ENCODE results near the gene PSAPL1. TPM values are rescaled to one million over a fixed set of nuclear protein-coding genes. Genes with fewer than 3 reads are reported as not detected.

Gene PSAPL1
- total RNA-seq, 4 donors from 2014 or later = not detected

DNA sequence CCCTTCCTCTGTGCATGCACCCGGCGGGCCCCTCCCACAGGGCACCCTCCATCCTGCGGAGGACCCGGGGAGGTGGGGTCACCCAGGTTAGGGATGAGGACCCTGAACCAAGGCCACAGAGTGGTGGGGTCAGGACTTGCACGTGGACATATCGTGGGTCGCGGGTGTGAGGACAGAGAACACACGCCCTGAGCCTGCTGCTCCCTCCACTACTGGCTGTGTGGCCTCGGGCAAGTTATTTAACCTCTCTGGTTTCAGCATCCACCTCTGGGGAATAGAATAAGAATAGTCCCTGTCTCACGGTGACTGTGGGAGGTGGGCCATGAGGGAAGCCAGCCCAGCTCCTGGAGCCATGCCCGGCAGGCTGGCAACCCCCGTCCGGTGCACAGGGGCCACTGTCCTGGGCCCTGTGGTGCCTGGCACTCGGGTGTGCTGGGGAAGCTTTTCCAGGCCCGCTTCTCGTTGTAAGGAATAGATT, 5.1 kb downstream of the PSAPL1 start:
- Histone ChIP-seq H3K36me3 (no peaks in the 10 kb centered on the region), H3K4me3 (replicated peaks in 1 of 3) (no peak overlapping the region), H3K27ac (no peak overlapping the region), H3K9me3 (no peaks in the 10 kb centered on the region), H3K4me1 (no peaks in the 10 kb centered on the region), H3K27me3 (no peaks in the 10 kb centered on the region)
- no peak for TF ChIP-seq POLR2A (IDR thresholded peaks at IDR 0.05)
- no peak for TF ChIP-seq CTCF (IDR thresholded peaks at IDR 0.05)
- 79 to 80% methylated on average over 17 of the region's 17 CpGs for WGBS, 2 donors
- DNase-seq = no peak
- intact Hi-C loops (cut with DNase I) = no loop called here

DNA sequence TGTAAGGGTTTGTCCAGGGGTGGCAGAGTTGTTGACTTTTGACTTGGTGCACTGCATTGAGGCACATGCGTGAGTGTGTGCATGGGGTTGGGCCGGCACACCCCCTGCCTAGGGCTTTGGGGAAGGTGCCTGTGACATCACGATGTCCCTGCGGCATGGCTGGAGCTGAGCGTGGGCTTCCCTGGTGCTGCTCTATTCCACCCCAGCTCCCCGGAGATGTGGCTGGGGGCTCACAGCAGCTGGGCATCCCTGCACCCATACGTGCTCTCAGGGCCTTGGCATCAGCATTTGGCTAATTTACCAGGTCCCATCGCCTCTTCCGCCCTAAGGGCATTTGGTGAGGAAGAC, 5.7 kb downstream of the PSAPL1 start:
- no peak for DNase-seq
- Histone ChIP-seq H3K9me3 (no peaks in the 10 kb centered on the region), H3K4me3 (replicated peaks in 1 of 3) (no peak overlapping the region), H3K27ac (no peak overlapping the region), H3K4me1 (no peaks in the 10 kb centered on the region), H3K27me3 (no peaks in the 10 kb centered on the region), H3K36me3 (no peaks in the 10 kb centered on the region)
- TF ChIP-seq CTCF (IDR thresholded peaks at IDR 0.05) (no peak), POLR2A (IDR thresholded peaks at IDR 0.05) (no peak)
- WGBS, 2 donors = 84 to 94% methylated on average over 9 of the region's 9 CpGs
- intact Hi-C loops (cut with DNase I) = no loop called here

DNA sequence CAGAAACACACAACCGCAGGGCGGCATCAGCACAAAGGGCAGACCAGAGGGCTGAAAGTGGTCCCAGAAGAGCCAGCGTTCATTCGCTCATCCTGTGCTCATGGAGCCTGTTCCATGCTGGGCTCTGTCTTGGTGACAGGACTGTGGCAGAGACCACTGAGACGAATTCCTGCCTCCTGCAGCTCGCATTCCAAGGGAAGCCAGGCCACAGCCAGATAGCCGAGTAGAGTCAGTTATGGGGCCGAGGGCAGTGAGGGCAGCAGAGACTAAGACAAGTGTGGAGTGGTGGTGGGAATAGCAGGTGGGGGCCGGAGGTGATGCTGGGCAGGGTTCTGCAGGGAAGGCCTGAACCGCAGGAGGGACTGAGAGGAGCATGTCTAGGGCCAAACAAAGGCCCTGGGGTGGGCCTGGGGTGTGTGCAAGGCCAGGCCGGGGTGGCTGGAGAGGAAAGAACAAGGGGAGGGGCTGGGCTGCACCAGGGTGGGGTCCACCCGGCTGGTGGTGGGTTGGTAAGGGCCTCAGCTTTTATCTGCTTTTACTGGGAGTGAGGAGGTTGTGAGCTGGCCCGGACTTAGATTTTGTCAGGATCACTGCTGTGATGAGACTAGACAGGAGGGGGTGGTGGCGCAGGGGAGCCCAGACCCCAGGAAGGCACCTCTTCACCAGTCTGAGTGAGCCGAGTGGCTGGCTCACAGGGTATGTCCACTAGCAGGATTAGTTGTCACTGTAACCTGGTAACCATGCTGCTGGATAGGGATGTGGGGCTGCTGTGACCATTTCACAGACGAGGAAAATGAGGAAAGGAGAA, 6.3 kb downstream of the PSAPL1 start:
- H3K4me3 ChIP-seq (replicated peaks in 1 of 3) = no peak overlapping the region
- H3K4me1 ChIP-seq = no peaks in the 10 kb centered on the region
- no peaks in the 10 kb centered on the region for H3K36me3 ChIP-seq
- no peaks in the 10 kb centered on the region for H3K9me3 ChIP-seq
- TF ChIP-seq CTCF (IDR thresholded peaks at IDR 0.05) = no peak
- no peak for TF ChIP-seq POLR2A (IDR thresholded peaks at IDR 0.05)
- DNase-seq = no peak
- intact Hi-C loops (cut with DNase I) = no loop called here
- H3K27ac ChIP-seq = no peak overlapping the region
- 90 to 92% methylated on average over 14 to 16 of the region's 16 CpGs for WGBS, 2 donors
- no peaks in the 10 kb centered on the region for H3K27me3 ChIP-seq

GRCh38 chr4:7427831-7428260, 6.9 kb downstream of the PSAPL1 start:
- TF ChIP-seq CTCF (IDR thresholded peaks at IDR 0.05) (no peak), POLR2A (IDR thresholded peaks at IDR 0.05) (no peak)
- H3K4me3 ChIP-seq (replicated peaks in 1 of 3) = no peak overlapping the region
- intact Hi-C loops (cut with DNase I) = no loop called here
- H3K4me1 ChIP-seq = no peaks in the 10 kb centered on the region
- H3K9me3 ChIP-seq = no peaks in the 10 kb centered on the region
- DNase-seq = no peak
- 85 to 91% methylated on average over 8 to 13 of the region's 13 CpGs for WGBS, 2 donors
- H3K27me3 ChIP-seq = no peaks in the 10 kb centered on the region
- H3K36me3 ChIP-seq = no peaks in the 10 kb centered on the region
- no peak overlapping the region for H3K27ac ChIP-seq

GRCh38 chr4:7427361-7427760, 7.4 kb downstream of the PSAPL1 start:
- no peaks in the 10 kb centered on the region for H3K4me1 ChIP-seq
- no peak for TF ChIP-seq CTCF (IDR thresholded peaks at IDR 0.05)
- no peak for TF ChIP-seq POLR2A (IDR thresholded peaks at IDR 0.05)
- H3K27ac ChIP-seq = no peak overlapping the region
- H3K36me3 ChIP-seq = no peaks in the 10 kb centered on the region
- intact Hi-C loops (cut with DNase I) = no loop called here
- no peak overlapping the region for H3K4me3 ChIP-seq (replicated peaks in 1 of 3)
- DNase-seq = no peak
- H3K9me3 ChIP-seq = no peaks in the 10 kb centered on the region
- H3K27me3 ChIP-seq = no peaks in the 10 kb centered on the region
- 79 to 88% methylated on average over 7 to 10 of the region's 10 CpGs for WGBS, 2 donors
